GM19455 (cell line): ENCODE results near the gene CBFA2T3.
"Not testable (repeated sequence)": the region's sequence is repeated elsewhere in the genome, so short reads cannot be mapped to it uniquely, and the experiment has no call there.

Experiments
- ATAC-seq: cut with Tn5 transposase; IDR thresholded peaks from one replicate; pipeline ENCODE4 v1.9.1; 2021; ENCODE audit not compliant: unreplicated experiment

The CBFA2T3 gene

DNA sequence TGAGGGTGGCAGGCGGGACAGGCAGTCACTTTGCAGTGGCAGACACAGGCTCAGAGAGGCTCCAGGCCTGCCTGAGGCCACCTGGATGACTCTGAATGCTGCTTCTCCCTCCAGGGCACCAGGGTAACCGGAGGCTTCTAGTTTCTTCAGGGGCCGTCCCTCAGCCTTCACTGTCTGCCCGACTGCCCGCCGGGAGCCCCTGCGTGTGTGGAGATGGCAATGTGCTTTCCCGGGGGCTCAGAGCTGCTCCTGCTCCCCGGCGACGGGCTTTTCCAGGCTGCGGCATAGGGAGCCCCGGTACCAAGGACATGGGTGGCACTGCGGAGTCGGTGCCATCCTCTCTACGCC, 51.5 kb downstream of the CBFA2T3 start:
- no peak for ATAC-seq

DNA sequence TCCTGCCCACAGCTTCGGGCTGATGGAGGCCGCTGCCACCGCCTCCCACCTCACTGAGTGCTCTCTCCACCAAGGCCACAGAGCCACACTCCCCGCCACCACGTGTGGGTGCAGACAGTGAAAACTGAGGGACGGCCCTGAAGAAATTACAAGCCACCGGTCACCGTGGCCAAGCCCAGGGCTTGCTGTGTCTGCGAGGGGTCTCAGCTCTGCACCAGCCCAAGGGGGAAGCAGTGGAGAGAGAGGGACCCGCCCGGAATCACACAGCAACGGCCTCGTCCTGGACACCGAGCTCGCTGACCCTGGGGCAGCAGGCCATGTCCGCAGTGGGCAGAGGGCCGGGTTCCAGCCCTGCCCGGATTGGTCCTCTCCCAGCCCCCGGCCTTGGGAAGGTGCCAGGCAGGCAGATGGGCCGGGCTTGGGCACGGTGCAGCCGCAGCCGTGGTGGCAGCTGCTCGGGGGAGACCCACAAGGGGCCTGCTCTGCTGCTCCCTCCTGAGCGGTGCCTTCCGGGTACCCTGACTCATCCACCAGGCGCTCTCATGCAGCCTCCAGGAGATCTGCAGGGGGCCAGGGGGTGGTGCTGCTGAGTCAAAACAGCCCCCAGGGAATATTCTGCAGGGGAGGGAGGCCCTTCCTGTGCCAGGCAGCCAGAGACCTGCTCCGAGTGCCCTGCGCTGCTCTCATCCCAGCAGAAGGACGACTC, 52.0 kb downstream of the CBFA2T3 start:
- no peak for ATAC-seq

DNA sequence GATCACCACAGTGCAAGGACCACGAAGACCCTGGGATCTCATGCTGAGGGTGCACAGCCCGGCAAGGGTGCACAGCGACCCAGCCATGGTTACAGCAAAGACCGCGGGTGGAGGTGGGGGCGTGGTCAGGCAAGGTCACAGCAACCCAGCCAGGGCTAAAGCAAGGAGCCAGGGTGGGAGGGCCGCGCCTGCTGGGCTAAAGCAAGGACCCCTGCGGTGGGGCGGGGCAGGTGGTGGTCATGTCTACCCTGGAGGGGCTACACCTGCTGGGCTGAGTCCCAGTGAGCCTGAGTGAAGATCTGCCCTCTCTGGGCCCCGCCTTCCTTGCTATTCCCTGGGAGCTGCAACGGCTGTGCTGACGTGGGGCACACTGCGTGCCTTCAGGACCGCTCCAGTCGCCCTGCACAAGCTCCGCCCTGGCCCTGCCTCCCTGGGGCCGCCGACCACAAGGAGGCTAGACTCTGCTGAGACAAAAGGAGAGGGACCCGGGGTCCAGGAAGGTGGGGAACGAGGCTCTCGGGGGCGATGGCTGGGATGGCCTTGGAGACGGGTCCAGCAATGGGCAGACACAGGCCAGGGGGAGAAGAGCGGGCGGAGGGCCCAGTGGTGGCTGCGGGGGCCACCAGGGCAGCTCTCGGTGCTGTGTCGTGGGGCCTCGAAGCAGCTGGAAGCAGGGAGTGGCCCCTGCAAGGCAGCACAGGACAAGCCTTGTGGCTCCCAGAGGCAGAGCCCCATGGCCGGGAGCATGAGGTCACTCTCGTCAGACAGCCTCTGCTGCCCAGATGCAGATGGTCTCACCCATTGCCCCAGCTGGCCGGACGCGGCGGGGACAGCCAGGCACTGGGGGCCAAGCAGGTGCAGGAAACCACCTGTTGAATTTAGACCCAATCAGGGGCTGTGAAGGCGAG, 52.8 kb downstream of the CBFA2T3 start:
- ATAC-seq = no peak

DNA sequence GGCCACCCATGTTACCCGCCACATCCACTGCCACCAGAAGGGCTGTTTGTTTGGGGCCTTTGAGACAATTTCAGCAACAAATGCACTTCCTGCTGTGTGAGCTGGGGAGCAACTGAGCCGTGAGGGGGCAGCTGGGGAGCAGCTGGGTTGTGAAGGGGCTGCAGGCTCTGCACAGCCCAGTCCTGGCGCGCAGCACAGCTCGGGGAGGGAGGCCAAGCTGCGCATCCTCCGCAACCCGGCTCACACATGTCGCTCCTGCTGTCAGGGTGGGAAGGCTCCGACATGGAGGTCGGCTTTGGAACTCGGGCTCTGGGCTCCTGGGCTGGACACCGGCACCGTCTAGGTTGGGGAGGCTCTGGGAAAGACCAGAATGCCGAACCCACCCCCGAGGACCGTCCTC, 53.6 kb downstream of the CBFA2T3 start:
- ATAC-seq = no peak

DNA sequence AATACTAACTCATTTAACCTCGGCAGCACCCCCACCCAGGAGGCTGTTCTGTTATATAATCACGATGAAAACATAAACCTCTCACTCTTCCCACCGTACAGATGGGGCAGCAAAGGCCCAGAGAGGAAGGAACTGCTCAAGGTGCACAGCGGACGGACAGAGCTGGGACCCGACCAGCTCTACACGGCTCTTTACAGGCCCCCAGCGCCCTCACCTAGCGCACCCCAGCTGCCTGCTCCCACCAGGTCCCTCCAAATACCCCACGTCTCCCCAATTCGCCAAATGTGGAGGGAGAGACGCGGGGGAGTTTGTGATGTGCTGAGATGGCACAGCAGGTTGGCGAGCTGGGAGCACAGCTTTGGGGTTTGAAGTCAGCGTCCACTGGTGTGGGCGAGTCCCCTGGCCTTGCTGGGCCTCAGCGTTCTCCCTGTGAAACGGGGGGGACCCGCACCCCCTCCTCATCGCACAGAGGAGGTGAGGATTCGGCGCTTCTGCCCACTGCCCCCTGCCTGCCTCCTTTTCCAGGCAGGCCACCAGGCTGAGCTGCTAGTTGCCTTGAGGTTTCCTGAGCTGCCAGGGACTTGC, 54.1 kb downstream of the CBFA2T3 start:
- ATAC-seq = no peak

DNA sequence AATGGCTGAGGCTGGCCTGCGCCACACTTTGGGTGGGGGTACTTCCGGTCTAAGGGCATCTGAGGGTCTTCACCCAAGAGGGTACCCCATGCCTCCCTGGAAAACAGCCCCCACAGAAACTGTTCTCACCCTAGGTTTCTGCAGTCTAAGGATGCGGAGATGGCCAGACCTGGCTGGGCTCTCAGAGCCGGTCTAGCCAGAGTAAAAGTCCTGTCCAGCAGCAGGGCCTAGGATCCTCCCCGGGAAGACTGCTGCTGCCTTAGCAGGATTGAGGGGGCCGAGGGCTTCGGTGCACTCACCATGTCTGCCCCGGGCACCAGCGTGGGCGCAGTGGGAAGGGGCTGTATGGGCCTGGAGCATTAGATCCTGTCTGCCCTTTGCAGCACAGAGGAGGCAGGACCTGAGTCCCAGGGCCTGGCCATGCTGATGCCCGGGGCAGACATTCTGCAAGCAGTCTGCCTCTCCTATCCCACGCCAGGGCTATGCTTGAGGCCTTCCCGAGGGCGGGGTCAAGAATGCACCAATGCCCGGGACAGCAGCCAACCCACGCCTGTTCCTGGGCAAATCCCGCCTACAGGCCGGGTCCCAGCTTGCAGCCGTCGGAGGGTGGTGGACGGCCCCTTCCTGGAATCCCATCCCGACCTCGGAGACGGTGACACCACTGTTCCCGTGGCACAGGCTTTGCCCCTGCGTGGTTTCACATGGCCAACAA, 54.7 kb downstream of the CBFA2T3 start:
- no peak for ATAC-seq

DNA sequence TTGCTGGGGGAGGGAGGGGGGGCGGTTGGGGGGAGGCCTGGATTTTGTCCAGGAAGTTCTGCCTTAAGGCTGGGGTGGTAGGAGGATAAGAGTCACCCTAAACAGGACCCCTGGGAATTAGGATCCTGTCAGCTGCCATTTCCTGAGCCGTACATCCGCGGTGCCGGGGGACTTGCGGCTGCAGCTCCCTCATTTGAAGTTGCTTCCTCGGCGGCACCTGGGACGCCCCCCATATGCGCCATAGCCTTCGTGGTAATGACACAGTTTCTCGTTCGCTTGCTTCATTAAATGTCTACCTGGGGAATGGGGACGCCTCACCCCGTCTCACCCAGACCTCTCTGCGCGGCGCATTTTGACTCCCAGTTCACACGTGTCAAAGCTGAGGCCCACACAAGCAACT, 55.4 kb downstream of the CBFA2T3 start:
- no peak for ATAC-seq

DNA sequence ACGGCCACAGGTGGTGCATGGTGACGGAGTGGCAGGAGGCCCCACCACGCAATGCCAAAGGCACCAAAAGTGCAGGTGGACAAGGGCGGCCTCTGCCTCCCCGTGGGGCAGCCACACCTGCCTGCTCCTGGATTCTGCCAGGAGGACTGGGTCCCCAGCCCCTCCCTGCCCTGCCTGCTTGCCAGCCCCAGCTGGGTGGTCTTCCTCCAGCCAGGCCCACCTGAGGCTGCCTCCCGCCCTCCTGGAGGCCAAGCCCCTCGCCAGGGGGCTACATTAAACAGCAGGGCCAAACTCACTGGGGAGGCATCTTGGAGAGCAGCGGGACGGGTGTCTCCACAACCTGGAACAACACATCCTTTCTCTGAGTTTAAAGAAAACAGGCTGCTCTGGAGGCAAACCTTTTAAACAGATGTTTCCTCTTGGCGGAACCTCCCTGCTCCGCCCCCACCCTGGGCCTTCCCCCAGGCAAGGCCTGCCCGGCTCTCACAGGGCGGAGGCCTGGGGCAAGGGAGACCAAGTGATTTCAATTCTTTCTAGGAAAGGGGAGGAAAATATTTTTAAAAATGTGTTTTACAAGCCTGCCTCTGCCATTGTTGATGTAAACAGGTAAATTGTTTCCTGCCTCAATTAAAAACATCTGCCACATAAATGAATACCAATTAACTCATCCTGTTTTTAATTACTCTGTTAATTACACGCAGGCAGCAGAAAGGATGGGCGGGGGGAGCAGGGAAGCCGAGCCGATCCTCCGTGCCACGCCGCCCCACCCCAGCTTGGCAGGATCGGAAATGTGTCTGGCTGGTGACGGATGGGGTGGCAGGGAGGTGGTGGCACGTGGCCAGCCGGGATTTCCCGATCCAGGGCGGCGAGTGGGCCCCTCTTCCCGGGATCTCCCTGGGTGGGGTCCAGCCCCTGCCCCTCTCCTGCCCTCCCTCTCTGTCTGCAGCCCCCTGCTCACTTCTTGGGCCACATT, 56.1 kb downstream of the CBFA2T3 start:
- no peak for ATAC-seq

DNA sequence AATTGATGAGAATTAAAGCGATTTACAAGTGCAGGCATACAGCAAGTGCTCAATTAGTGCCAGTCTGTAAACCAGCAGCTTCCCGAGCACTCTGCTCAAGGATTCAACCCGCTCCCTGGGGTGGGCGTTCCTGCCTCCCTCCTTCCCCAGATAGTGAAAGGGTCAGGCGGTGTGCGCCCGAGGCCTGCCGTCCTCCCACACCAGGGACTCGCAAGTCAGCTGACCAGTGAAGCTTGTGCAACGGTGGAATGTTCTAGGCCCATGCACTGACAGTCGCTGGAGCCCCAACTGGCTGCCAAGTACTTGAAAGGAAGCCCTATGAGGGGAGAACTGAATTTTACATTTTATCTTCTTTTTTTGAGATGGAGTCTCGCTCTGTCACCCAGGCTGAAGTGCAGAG, 57.1 kb downstream of the CBFA2T3 start:
- no peak for ATAC-seq

DNA sequence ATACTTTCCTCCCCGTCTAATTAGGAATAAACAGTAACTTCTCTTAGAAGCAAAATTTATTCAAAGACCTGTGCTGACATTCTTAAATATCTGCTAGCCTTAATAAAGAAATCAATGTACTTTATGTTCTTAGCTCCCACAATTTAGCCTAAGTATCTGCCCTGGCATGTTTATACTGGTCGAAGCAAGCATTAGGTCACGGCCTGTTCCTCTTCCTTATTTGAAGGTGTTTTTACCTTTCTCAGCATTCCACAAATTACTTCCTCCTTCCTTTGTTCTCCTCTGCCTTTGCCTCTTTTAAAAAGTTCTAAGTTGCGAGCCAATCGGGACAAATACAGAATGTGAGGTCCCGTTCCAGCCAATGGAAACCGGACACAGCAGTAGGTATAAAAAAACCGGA, 58.1 kb downstream of the CBFA2T3 start:
- not testable (repeated sequence) for ATAC-seq

DNA sequence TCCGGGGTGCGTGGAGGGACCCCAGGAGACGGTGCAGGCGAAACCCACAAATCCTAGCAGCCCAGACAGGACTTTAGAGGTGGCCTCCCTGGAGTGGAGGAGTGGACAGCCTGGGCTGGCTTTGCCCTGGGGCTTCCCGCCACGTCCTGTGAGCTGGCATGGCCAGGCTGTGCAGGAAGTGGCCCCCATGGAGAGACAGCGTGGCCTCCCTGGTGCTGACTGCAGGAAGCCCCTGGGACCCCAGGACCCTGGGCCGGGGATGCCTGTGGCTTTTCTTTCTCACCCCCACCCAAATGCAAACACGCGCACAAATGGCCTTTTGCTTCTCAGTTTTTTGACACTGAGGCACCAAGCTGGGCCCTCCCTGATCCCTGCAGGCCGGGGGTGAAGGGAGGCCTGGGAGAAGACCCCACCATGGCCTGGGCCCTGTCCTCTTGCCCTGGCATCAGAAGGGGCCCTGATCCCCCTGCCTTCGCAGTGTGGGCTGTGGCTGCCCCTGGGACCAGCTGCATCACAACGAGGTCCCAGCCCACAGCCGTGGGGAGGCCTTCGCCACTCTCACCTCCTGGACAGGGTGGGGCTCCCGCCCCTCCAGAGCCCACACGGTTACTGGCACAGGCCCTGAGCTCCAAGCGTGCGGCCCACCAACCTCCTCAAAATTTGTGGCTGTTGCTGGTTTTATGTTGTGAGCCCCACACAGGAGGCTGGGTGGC, 58.9 kb downstream of the CBFA2T3 start:
- ATAC-seq = no peak

DNA sequence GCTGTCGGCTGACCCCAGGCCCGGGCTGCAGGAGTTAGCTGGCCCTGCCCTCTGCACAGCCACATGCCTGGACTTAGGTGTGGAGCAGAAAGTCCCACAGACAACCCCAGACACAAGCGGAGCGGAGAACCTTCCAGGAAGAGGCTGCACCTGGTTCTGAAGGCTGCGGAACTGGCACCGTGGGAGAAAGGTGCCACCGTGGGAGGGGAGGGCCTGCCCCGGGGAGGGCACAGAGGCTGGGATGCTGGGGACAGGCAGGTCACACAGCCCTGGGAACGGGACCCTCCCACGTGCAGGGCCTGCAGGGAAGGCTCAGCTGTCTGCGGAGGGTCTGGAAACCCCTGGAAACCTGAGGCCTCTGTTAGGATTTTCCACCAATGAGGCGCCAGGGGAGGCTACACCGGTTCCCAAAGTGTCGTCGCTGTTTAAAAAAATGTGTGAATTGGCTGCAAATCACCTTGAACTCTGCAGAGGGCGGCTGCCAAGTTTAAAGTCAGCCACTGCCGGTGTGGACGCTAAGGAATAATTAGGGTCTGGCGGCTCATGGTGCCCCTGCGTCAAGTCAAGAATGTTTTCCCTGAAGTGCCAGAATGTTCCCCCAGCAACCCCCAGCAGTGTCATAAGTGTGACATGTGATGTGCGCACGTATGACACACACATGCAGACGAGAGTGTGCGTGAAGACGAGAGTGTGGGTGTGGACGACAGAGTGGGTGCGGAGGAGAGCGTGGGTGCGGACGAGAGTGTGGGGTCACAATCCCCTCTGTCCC, 59.7 kb downstream of the CBFA2T3 start:
- ATAC-seq = no peak

DNA sequence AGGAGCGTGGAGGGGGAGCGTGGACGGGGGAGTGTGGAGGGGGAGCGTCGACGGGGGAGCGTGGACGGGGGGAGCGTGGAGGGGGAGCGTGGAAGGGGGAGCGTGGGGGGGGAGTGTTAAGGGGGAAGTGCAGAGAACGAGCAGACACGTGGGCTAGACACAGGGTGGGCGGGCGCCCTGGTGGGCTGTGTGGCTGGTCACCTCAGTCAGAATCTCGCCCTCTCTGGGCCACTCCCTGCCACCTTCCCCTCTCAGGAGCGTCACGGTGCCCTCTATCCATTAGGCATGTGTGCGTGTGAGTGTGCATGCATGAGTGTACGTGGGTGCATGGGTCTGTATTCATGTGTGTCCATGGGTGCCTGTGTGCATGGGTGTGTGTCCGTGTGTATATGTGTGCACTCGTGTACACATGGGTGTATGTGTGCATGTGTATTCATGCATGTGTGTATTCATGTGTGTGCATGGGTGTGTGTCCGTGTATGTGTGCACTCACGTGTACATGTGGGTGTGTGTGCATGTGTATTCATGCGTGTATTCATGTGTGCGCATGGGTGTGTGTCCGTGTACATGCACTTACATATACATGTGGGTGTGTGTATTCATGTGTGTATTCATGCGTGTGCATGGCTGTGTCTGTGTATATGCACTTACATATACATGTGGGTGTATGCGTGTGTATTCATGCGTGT, 61.2 kb downstream of the CBFA2T3 start:
- ATAC-seq = no peak

DNA sequence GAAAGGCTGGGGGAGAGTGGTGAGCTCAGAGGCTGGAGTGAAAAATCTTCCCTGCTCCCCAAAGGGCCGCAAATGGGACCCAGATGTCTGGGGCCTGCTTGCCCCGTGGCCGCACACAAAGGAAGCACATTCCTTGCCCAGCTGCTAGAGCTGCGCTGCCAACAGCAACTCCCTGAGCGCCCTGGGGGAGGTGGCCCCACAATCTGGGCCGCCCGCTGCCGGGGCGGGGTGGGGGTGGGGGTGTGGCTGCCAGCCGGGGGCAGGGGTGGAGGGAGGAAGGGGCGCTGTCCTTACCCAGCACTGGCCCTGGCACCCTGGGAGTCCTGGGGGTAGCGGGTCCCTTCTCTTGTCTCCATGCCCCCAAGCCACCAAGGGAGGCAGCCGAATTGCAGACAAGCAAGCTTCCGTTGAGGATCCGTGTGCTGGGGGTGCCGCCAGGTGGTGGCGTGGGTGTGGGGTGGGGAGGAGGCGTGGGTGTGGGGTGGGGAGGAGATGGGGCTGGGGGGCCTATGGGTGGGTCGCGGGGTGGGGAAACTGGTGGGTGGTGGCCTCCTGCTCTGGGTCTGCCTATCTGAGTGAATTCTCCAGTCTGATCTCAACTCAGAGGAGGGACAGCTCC, 62.1 kb downstream of the CBFA2T3 start:
- ATAC-seq = no peak

DNA sequence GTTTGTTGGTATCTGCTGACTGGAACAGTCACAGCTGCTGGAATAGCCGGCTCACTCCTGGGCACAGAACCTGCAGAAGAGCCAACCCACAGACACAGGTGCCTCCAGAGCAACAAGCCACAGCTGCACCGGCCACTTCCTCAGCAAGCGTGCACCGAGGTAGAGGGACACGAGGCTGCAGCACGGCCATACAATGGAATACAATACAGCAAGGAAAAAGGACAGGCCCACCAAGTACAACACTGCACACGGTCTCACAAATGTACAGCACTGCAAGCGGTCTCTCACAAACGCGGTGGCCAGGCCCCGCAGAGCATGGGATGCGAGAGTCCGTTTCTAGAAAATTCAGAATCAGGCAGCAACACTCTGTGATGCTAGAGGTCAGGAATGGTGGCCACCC, 63.1 kb downstream of the CBFA2T3 start:
- no peak for ATAC-seq

DNA sequence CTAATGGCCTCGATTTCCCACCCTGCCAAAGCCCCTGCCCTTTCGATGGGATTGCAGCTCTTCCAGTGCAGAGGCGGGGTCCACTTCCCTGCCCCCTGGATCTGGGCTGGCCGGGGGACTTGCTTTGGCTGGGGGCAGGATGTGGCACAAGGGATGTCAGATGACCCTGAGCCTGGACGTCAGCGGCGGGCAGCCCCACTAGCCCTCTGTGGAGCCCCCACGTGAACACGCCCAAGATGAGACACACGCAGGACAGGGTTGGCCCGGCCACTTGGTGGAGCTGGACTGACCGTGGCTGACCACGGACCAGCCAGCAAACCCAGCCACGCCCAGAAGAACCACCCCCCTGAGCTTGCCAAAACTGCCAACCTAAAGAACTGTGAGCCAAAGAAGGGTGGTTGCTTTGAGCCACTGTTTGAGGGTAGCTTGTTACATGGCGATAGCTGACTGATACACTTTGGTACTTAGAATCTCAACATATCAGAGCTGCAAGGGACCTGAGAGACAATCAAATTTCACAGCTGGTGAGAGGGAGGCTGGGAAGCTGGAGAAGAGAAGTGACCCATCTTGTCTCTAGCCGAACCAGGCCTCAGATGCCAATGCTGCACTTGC, 63.9 kb downstream of the CBFA2T3 start:
- ATAC-seq = no peak

DNA sequence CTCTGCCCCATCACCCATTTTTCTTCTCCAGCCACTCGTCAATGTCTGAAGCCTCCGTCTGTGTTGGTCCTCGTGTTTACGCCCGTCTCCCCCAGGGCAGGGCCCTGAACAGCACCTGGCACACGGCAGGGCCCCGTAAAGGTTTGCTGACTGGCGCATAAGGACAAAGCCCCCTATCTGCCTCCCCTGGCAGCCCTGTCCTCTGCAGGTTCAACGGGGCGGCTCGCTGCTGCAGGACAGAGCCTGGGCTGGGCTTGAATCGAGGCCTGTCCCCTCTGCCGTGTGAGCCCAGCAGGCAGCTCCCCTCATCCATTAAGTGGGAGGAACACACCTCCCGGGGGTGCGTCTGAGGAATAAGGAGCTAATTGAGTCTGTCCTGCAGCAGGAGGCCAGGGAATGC, 64.5 kb downstream of the CBFA2T3 start:
- no peak for ATAC-seq

DNA sequence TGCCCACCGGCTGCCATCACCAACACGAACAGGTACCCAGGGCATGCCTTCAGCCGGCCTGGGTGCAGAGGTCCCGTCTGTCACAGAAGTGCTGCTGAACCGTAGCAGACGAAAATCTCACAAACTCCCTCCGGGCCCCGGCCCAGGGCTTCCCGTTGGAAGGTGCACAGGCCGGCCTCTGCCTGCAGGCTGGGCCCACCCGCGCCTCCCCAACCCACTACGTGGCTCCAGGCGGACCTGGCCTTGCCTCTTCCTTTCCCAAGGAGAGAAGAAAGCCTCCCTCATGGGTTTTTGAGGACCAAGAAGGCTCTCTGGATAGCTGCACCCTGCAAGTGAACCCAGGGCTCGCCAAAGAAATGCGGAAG, 65.1 kb downstream of the CBFA2T3 start:
- ATAC-seq = no peak
